ENCODE data around the gene CRELD2. TPM values are rescaled to one million over a fixed set of nuclear protein-coding genes. Genes with fewer than 3 reads are reported as not detected.

CRELD2 gene
- total and polyA plus RNA-seq, 2 of the 13 experiments (the other 11 are each of a cell fraction or from before 2014, with no cell fraction given) = 17.2 to 44.7 TPM

- TF ChIP-seq, protein P1, sequence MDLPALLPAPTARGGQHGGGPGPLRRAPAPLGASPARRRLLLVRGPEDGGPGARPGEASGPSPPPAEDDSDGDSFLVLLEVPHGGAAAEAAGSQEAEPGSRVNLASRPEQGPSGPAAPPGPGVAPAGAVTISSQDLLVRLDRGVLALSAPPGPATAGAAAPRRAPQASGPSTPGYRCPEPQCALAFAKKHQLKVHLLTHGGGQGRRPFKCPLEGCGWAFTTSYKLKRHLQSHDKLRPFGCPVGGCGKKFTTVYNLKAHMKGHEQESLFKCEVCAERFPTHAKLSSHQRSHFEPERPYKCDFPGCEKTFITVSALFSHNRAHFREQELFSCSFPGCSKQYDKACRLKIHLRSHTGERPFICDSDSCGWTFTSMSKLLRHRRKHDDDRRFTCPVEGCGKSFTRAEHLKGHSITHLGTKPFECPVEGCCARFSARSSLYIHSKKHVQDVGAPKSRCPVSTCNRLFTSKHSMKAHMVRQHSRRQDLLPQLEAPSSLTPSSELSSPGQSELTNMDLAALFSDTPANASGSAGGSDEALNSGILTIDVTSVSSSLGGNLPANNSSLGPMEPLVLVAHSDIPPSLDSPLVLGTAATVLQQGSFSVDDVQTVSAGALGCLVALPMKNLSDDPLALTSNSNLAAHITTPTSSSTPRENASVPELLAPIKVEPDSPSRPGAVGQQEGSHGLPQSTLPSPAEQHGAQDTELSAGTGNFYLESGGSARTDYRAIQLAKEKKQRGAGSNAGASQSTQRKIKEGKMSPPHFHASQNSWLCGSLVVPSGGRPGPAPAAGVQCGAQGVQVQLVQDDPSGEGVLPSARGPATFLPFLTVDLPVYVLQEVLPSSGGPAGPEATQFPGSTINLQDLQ (CRISPR knock-in tag; IDR thresholded peaks at IDR 0.05) = 0 out of 2 replicates have a peak, but pooled peaks have one; percentile 37
- no peak for TF ChIP-seq ZNF276 (CRISPR knock-in tag; IDR thresholded peaks at IDR 0.05; ENCODE audit: low read depth)
- TF ChIP-seq, protein P2, sequence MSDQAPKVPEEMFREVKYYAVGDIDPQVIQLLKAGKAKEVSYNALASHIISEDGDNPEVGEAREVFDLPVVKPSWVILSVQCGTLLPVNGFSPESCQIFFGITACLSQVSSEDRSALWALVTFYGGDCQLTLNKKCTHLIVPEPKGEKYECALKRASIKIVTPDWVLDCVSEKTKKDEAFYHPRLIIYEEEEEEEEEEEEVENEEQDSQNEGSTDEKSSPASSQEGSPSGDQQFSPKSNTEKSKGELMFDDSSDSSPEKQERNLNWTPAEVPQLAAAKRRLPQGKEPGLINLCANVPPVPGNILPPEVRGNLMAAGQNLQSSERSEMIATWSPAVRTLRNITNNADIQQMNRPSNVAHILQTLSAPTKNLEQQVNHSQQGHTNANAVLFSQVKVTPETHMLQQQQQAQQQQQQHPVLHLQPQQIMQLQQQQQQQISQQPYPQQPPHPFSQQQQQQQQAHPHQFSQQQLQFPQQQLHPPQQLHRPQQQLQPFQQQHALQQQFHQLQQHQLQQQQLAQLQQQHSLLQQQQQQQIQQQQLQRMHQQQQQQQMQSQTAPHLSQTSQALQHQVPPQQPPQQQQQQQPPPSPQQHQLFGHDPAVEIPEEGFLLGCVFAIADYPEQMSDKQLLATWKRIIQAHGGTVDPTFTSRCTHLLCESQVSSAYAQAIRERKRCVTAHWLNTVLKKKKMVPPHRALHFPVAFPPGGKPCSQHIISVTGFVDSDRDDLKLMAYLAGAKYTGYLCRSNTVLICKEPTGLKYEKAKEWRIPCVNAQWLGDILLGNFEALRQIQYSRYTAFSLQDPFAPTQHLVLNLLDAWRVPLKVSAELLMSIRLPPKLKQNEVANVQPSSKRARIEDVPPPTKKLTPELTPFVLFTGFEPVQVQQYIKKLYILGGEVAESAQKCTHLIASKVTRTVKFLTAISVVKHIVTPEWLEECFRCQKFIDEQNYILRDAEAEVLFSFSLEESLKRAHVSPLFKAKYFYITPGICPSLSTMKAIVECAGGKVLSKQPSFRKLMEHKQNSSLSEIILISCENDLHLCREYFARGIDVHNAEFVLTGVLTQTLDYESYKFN (CRISPR knock-in tag; conservative IDR thresholded peaks at IDR 0.05) = no peak; the same call in 1 of the 2 replicates
- 0 out of 2 replicates have a peak, but pooled peaks have one; percentile 16 for TF ChIP-seq ZNF263 (CRISPR knock-in tag; IDR thresholded peaks at IDR 0.05)
- TF ChIP-seq TBP (CRISPR knock-in tag; IDR thresholded peaks at IDR 0.05) = no peak
Measured at GRCh38 chr22:49962751-49963646, 44.6 kb downstream of the CRELD2 start (continued).

Data from HepG2 (cell line).